H9 (cell line): Measurements from ENCODE around the gene NKAIN2. TPM values are rescaled to one million over a fixed set of nuclear protein-coding genes. Genes with fewer than 3 reads are reported as not detected.

Experiments used
- DNase-seq: peaks from one replicate; pipeline ENCODE4 v3.0.0-alpha.2; 2017
- H2AFZ ChIP-seq: one replicate; pipeline ENCODE4 v1.6.1; 2013; ENCODE audit warnings: mild to moderate bottlenecking, low read length, control low read depth, moderate library complexity
- H2AK5ac ChIP-seq: 2 replicates; pipeline ENCODE4 v1.6.1; 2013; ENCODE audit warnings: low read length, control low read depth, mixed read lengths; ENCODE audit not compliant: insufficient read length
- H2BK120ac ChIP-seq: one replicate; pipeline ENCODE4 v1.6.1; 2013; ENCODE audit warnings: low read depth, mild to moderate bottlenecking, low read length, control low read depth, inconsistent platforms; ENCODE audit not compliant: poor library complexity, severe bottlenecking
- H2BK12ac ChIP-seq: 2 replicates; pipeline ENCODE4 v1.6.1; 2013; ENCODE audit warnings: low read length, control low read depth, mixed read lengths, low read depth; ENCODE audit not compliant: insufficient read length
- H2BK15ac ChIP-seq: 2 replicates; pipeline ENCODE4 v1.6.1; 2013; ENCODE audit warnings: low read depth, low read length, control low read depth
- H2BK20ac ChIP-seq: one replicate; pipeline ENCODE4 v1.6.1; 2013; ENCODE audit warnings: low read depth, mild to moderate bottlenecking, low read length, control low read depth, inconsistent platforms; ENCODE audit not compliant: poor library complexity, severe bottlenecking
- H2BK5ac ChIP-seq: 2 replicates; pipeline ENCODE4 v1.6.1; 2013; ENCODE audit warnings: low read length, control low read depth, mixed read lengths; ENCODE audit not compliant: insufficient read length
- H3K14ac ChIP-seq: 2 replicates; pipeline ENCODE4 v1.6.1; 2013; ENCODE audit warnings: low read length, control low read depth; ENCODE audit not compliant: insufficient read depth
- H3K18ac ChIP-seq: 2 replicates; pipeline ENCODE4 v1.6.1; 2013; ENCODE audit warnings: low read depth, mild to moderate bottlenecking, mixed read lengths, low read length, control low read depth; ENCODE audit not compliant: insufficient read length
- H3K23ac ChIP-seq: 2 replicates; pipeline ENCODE4 v1.6.1; 2013; ENCODE audit warnings: low read length, control low read depth, mixed read lengths, low read depth; ENCODE audit not compliant: insufficient read length
- H3K23me2 ChIP-seq: 2 replicates; pipeline ENCODE4 v1.6.1; 2013; ENCODE audit warnings: low read depth, mild to moderate bottlenecking, mixed read lengths, low read length, control low read depth; ENCODE audit not compliant: insufficient read length, poor library complexity, severe bottlenecking
- H3K27ac ChIP-seq: 2 replicates; pipeline ENCODE4 v1.5.1; 2013; ENCODE audit warnings: low read length, control low read depth, mixed read lengths, low read depth; ENCODE audit not compliant: insufficient read length
- H3K27me3 ChIP-seq: 2 replicates; pipeline ENCODE4 v1.6.1; 2013; ENCODE audit warnings: low read length, control low read depth, inconsistent platforms; ENCODE audit not compliant: insufficient read depth
- H3K4ac ChIP-seq: 2 replicates; pipeline ENCODE4 v1.6.1; 2013; ENCODE audit warnings: low read depth, mild to moderate bottlenecking, control low read depth, inconsistent platforms, low read length, moderate library complexity
- H3K4me1 ChIP-seq: 2 replicates; pipeline ENCODE4 v1.6.1; 2013; ENCODE audit warnings: low read length, control low read depth, inconsistent platforms; ENCODE audit not compliant: insufficient read depth
- H3K4me2 ChIP-seq: 2 replicates; pipeline ENCODE4 v1.6.1; 2013; ENCODE audit warnings: low read length, control low read depth, mixed read lengths; ENCODE audit not compliant: insufficient read length, insufficient read depth
- H3K56ac ChIP-seq: 2 replicates; pipeline ENCODE4 v1.6.1; 2013; ENCODE audit warnings: low read depth, mild to moderate bottlenecking, mixed read lengths, low read length, control low read depth; ENCODE audit not compliant: insufficient read length
- H3K79me1 ChIP-seq: 2 replicates; pipeline ENCODE4 v1.6.1; 2013; ENCODE audit warnings: low read depth, mild to moderate bottlenecking, moderate library complexity, low read length, control low read depth, inconsistent platforms; ENCODE audit not compliant: insufficient read depth, poor library complexity, severe bottlenecking
- H3K79me2 ChIP-seq: 2 replicates; pipeline ENCODE4 v1.6.1; 2013; ENCODE audit warnings: low read length, control low read depth, inconsistent platforms; ENCODE audit not compliant: insufficient read depth
- H3K9ac ChIP-seq: 2 replicates; pipeline ENCODE4 v1.6.1; 2013; ENCODE audit warnings: low read length, control low read depth, mixed read lengths; ENCODE audit not compliant: insufficient read length; ENCODE audit errors: extremely low read depth
- H3K9me3 ChIP-seq: one replicate; pipeline ENCODE4 v1.6.1; 2013; ENCODE audit warnings: low read depth, low read length, inconsistent platforms; ENCODE audit not compliant: control insufficient read depth
- H3T11ph ChIP-seq: one replicate; pipeline ENCODE4 v1.6.1; 2013; ENCODE audit warnings: mild to moderate bottlenecking, low read length, control low read depth, inconsistent platforms
- H4K20me1 ChIP-seq: one replicate; pipeline ENCODE4 v1.6.1; 2013; ENCODE audit not compliant: control insufficient read depth, insufficient read length, insufficient read depth
- H4K5ac ChIP-seq: 2 replicates; pipeline ENCODE4 v1.6.1; 2013; ENCODE audit warnings: low read depth, mild to moderate bottlenecking, mixed read lengths, low read length, control low read depth; ENCODE audit not compliant: insufficient read length
- H4K8ac ChIP-seq: replicated peaks from 2 replicates; pipeline ENCODE4 v1.6.1; 2013; ENCODE audit warnings: low read length, control low read depth, mixed read lengths, low read depth; ENCODE audit not compliant: insufficient read length
- H4K91ac ChIP-seq: 2 replicates; pipeline ENCODE4 v1.6.1; 2013; ENCODE audit warnings: low read depth, mild to moderate bottlenecking, moderate library complexity, mixed read lengths, low read length, control low read depth; ENCODE audit not compliant: insufficient read length
- H3K27ac Mint-ChIP-seq, 3 experiments: 2 replicates in 2 of 3; 3 replicates in 1 of 3; pipeline ENCODE4 v1.8.0; 2020 to 2021; ENCODE audit warnings: mixed read lengths in 3 of 3, mild to moderate bottlenecking in 1 of 3, moderate library complexity in 1 of 3
- H3K27me3 Mint-ChIP-seq: 2 replicates; pipeline ENCODE4 v1.8.0; 2021; ENCODE audit warnings: low read depth, mild to moderate bottlenecking, moderate library complexity, mixed read lengths
- H3K36me3 Mint-ChIP-seq, 3 experiments: 2 replicates in 2 of 3; 3 replicates in 1 of 3; pipeline ENCODE4 v1.8.0; 2020 to 2021; ENCODE audit warnings: low read depth in 3 of 3, mixed read lengths in 3 of 3; ENCODE audit not compliant: insufficient read depth in 1 of 3
- H3K4me1 Mint-ChIP-seq, 2 experiments: 2 replicates each; pipeline ENCODE4 v1.8.0; 2020; ENCODE audit warnings: mixed read lengths in 2 of 2
- H3K4me3 Mint-ChIP-seq, 2 experiments: 2 replicates in 1 of 2; 3 replicates in 1 of 2; pipeline ENCODE4 v1.8.0; 2020 to 2021; ENCODE audit warnings: mild to moderate bottlenecking in 2 of 2, mixed read lengths in 2 of 2, moderate library complexity in 1 of 2
- H3K9me3 Mint-ChIP-seq, 2 experiments: 2 replicates in 1 of 2; 3 replicates in 1 of 2; pipeline ENCODE4 v1.8.0; 2020; ENCODE audit warnings: mild to moderate bottlenecking in 2 of 2, mixed read lengths in 2 of 2, moderate library complexity in 1 of 2
- WGBS: extraction: QIAGEN DNeasy Blood & Tissue Kit; methylation state at CpG from one replicate; pipeline ENCODE4 v1.1.7; 2013; ENCODE audit warnings: missing lambda C conversion rate, low lambda C conversion rate, mixed read lengths; ENCODE audit not compliant: insufficient read length; ENCODE audit errors: extremely low coverage; 5-methylcytosine and 5-hydroxymethylcytosine counted together
- total RNA-seq: library from RNA; stranded (reverse); gene quantifications from 2 replicates; pipeline ENCODE4 v1.2.1, GENCODE V29; 2021
- TF ChIP-seq, protein P1 (sequence below): fragments of 200-600 bp; sonication (generic); conservative IDR thresholded peaks from 3 replicates; pipeline ENCODE4 v1.8.0; 2021; ENCODE audit warnings: antibody characterized with exemption, mild to moderate bottlenecking

NKAIN2 gene
- total RNA-seq, 1 experiment from 2014 or later = 0.17 TPM

DNA sequence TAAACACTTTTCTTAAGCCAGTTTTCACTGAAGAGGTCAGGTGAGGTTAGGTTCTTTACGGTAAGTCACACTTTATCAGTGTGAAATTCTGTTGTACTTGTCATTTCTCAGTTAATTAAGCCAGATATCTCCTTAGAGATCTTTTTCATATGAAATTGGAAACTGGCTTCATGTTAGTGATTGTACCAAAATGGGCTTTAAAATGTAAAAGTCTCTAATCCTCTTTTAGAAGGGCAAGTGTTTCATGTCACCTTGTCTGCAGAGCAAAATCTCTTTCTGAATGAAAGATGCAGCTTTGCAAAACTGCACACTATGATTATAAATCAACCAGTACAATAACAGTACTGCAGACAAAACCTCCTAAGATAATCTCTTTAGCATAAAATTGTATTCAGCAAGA is 949.3 kb downstream of the NKAIN2 start:
- no peaks in the 10 kb centered on the region for H4K20me1 ChIP-seq
- H3K14ac ChIP-seq = no peak overlapping the region
- no peaks in the 10 kb centered on the region; the same call in 1 of the 2 replicates for H3K27me3 Mint-ChIP-seq
- H3K9me3 Mint-ChIP-seq = peaks cover 0 to 3% of the 10 kb centered on the region in 2 experiments; a peak in 1 of 5 replicates
- no peak overlapping the region for H2BK15ac ChIP-seq
- no peak overlapping the region for H4K5ac ChIP-seq
- no peak overlapping the region for H2BK12ac ChIP-seq
- H3K79me2 ChIP-seq = no peaks in the 10 kb centered on the region
- no peaks in the 10 kb centered on the region for H3K4me1 ChIP-seq
- no peak overlapping the region for H3K18ac ChIP-seq
- no peak for DNase-seq
- H3K27me3 ChIP-seq = no peaks in the 10 kb centered on the region
- no peak overlapping the region for H2AK5ac ChIP-seq
- H3K4ac ChIP-seq = no peak overlapping the region
- no peak overlapping the region for H3K4me3 Mint-ChIP-seq
- H2AFZ ChIP-seq = no peak overlapping the region
- H3K4me1 Mint-ChIP-seq = peaks cover 0 to 3% of the 10 kb centered on the region in 2 experiments; a peak in 1 of 4 replicates
- H3K79me1 ChIP-seq = no peaks in the 10 kb centered on the region
- no peak overlapping the region for H3K4me2 ChIP-seq
- H3K27ac ChIP-seq = no peak overlapping the region
- H2BK120ac ChIP-seq = no peak overlapping the region
- H3K36me3 Mint-ChIP-seq = no peaks in the 10 kb centered on the region
- no peak overlapping the region for H2BK5ac ChIP-seq
- H2BK20ac ChIP-seq = no peak overlapping the region
- TF ChIP-seq, protein P1, sequence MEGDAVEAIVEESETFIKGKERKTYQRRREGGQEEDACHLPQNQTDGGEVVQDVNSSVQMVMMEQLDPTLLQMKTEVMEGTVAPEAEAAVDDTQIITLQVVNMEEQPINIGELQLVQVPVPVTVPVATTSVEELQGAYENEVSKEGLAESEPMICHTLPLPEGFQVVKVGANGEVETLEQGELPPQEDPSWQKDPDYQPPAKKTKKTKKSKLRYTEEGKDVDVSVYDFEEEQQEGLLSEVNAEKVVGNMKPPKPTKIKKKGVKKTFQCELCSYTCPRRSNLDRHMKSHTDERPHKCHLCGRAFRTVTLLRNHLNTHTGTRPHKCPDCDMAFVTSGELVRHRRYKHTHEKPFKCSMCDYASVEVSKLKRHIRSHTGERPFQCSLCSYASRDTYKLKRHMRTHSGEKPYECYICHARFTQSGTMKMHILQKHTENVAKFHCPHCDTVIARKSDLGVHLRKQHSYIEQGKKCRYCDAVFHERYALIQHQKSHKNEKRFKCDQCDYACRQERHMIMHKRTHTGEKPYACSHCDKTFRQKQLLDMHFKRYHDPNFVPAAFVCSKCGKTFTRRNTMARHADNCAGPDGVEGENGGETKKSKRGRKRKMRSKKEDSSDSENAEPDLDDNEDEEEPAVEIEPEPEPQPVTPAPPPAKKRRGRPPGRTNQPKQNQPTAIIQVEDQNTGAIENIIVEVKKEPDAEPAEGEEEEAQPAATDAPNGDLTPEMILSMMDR = no peak
- no peaks in the 10 kb centered on the region for H3K23me2 ChIP-seq
- WGBS = no CpG with 5 or more reads among the region's 1 CpG
- H4K8ac ChIP-seq = no peak overlapping the region
- no peak overlapping the region for H3K23ac ChIP-seq
- no peak overlapping the region for H4K91ac ChIP-seq
- H3K9ac ChIP-seq = no peak overlapping the region
- no peak overlapping the region for H3K27ac Mint-ChIP-seq
- H3K56ac ChIP-seq = no peak overlapping the region
- H3K9me3 ChIP-seq = no peaks in the 10 kb centered on the region
- no peak overlapping the region for H3T11ph ChIP-seq
